Measurements from ENCODE around the gene WASF3. TPM values are rescaled to one million over a fixed set of nuclear protein-coding genes. Genes with fewer than 3 reads are reported as not detected.
A peak's percentile ranks its signal among the peaks of the same experiment; 100 is the strongest.

WASF3 gene
- total RNA-seq, 1 donor from 2014 or later = 9.4 TPM

DNA sequence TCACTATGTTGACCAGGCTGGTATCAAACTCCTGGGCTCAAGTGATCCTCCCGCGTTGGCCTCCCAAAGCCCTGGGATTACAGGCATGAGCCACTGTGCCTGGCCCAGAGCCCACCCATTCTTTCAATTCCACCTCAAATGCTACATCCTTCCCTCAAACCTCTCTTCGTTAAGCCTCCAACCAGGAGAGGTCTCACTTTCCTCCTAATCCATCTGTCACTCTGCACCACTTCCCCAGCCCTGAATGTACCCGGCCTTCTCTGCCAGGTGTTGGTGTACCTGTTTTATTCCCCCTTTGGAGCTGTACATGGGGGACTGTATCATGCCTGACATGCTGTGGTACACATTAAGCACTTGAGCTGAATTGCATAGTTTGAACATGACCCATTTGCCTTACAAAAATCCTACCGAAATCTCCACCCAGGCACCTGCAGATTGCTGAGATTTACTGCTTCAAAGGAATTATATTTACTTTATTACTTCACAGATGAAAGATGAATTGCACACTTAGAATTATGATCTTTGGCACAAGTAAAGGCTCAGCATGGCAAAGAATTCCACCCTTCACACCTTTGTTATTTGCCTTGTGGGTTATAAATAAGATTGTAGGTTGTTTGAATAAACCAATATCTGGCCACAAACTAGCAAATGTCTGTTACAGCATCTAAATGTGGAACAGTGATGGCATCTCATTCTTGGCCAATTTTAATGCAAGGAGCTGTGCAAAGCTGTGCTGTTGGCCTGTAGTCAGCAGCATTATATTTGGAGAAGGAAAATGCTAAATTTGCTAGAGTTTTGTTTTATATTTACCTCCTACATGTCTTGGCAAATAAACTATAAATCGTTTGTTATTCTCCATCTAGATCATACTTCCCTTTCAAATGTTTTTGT is 15.6 kb upstream of the WASF3 start:
- DNase-seq (ENCODE audit: low spot score) = no peak

GRCh38 chr13:26544707-26545106 is 12.8 kb upstream of the WASF3 start:
- no peak for DNase-seq (ENCODE audit: low spot score)

DNA sequence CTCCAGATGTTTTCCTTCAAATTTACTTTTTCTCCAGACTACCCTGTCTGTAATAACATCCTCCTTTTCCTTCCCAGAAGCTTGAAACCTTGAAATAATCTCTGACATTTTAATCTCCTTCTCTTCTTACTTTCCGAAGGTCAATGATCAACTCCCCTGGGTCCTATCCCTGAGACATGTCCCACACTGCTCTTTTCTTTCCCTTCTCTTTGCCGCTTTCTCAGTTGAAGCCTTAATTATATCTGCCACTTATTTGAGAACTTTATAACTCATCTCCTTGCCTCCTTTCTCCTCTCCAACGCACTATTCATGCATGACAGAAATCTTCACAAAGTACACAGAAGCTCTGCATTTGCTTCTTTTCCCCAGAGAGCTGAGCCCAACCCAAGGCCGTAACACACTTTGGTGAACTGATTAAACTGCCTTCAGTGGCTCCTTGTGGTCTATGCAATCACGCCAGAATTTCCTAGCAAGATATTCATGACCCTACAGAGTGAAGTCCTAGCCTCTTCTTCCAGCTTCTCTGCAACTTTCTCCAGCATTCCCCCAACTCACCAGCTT is 9.2 kb upstream of the WASF3 start:
- DNase-seq (ENCODE audit: low spot score) = no peak

DNA sequence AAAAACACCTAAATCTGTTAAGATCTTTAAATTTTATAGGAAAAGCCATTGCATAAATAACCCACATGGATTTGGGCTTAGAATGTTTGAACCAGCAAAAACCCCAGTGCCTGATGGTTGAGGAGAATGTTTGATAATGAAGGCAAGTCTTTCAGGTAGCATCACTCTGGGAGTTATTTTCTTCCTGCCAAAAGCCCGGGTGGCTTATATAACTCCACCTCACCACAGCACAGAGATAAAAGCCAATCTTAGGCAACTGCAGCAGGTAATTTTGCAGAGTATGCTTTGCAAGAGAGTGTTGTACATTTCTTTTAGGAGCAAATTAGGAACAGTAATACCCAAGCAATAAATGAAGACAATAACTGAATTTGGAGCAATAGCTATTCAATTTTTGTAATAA is 7.8 kb upstream of the WASF3 start:
- DNase-seq (ENCODE audit: low spot score) = no peak

GRCh38 chr13:26551255-26551860 is 6.1 kb upstream of the WASF3 start:
- DNase-seq (ENCODE audit: low spot score) = no peak

GRCh38 chr13:26555413-26555812 is 2.1 kb upstream of the WASF3 start:
- no peak for DNase-seq (ENCODE audit: low spot score)

- DNase-seq (ENCODE audit: low spot score) = no peak
Measured at GRCh38 chr13:26557051-26557392, 461 bp upstream of the WASF3 start.

DNA sequence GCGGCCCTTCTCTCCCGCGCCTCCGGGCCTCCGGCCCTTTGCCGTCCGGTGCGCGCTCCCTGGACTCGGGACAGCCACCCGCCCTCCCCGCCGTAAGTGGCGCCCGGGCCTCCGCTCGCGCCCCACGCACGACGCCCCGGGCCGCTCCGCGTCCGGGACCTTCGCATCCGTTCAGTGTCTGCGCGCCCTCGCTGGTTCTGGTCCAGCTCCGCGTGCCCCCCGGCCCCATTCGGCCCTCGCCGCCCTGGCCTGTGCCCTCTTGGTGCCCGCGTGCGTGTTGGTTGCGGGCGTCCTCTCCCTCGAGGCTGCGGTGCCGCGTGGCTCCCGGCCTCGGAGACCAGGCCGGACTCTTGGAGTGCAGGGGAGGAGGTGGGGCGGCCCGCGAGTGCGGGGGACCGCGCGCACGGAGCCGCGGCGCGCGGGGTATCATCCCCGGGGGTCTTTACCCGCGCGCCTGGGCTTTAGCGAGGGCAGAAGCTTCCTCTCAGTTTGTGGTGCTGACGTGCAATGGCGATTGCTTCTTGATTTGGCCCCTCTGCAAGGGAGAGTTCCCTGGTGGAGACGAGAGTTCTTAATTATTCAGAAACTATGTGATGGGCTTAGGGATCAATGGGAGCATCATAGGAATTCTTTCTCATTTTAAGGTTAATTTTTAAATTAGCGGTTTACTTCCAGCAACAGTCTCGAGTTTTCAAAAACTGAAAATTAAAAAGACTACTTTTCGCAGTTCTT is 757 bp downstream of the WASF3 start:
- peak; percentile 4 for DNase-seq (ENCODE audit: low spot score)

GRCh38 chr13:26558987-26559386 is 1.5 kb downstream of the WASF3 start:
- DNase-seq (ENCODE audit: low spot score) = no peak

DNA sequence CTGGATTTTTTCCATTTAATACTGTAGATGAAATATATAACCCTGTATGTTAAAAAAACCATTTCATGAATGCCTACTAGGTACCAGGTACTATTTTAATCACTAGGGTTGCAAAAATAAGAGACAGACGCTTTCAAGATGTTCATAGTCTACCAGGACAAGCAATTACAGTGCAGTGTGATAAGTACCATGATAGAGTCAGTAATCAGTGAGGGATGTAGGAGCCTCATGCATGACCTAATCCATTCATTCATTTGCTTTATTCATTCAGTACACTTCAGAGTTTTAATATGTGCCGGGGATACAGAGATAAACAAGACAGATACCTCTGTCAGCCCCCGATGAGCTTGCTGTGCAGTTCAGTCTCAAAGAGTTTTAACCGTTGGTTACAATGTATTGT is 3.0 kb downstream of the WASF3 start:
- no peak for DNase-seq (ENCODE audit: low spot score)

DNA sequence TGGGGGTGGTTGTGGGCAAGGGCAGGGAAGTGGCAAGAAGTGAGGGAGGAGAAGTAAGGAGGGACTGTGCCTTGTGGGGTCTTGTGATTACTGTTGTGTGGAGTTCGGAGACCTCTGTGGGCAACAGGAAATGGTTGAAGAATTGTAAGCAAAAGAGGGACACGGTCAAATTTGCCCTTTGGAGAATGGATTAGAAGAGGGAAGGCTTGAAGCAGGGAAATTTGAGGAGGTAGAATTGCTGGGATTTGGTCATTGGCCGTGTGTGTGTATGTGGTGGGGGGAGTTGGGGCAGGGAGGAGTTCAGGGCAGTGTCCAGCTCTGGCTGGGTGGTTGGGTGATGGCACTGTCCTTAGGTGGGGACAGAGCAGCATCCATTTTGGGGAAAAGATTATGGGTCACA is 3.6 kb downstream of the WASF3 start:
- DNase-seq (ENCODE audit: low spot score) = no peak

- DNase-seq (ENCODE audit: low spot score) = no peak
Measured at GRCh38 chr13:26561651-26562511, 4.4 kb downstream of the WASF3 start.

GRCh38 chr13:26562512-26562890 is 5.0 kb downstream of the WASF3 start:
- DNase-seq (ENCODE audit: low spot score) = no peak

GRCh38 chr13:26563713-26564112 is 6.2 kb downstream of the WASF3 start:
- no peak for DNase-seq (ENCODE audit: low spot score)

DNA sequence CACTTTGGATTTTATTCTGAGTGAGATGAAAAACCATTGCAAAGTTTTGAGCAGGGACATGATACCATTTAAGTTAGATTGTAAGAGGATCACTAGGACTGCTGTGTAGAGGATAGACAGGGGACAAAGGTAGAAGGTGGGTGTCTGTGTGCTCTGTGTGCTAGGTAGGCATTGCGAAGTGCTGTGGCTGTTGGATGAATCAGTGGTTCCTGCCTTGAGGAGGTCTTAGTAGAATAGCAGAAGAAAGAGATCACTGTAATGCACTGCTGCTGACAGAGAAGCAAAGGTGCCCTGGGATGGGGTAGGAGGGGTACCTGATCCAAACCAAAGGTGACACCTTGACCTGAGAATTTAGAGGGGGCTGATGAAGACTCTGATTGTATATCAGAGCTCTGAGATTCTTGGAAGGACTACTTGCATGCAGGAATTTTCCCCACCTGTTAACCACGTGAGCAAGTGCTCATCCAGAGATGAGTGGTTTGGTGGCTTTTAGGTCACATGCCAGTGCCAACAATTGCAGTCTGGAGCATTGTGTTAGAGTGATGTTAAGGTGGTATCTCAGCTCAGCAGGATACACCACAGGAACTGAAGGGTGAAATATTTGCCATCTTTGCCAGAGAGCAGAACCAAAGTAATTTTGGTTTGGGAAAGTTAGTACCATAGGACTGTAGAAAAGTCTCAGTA is 10.8 kb downstream of the WASF3 start:
- no peak for DNase-seq (ENCODE audit: low spot score)

DNA sequence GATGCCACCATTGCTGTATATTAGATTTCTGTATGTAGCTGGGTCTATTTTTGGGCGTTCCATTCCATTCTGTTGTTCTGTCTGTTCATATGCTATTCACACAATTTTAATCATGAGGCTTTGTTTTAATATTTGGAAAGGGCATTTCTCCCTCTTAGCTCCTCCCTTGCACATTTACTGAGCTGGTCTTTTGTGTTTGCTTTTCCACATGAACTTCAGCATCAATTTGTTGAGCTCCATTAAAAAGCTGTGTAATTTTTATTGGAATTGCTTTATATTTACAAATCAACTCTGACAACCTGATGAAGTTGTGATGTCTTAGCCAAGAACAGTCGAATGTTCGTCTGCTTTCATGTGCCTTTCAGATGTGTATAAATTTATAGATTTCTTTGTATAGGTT is 14.0 kb downstream of the WASF3 start:
- DNase-seq (ENCODE audit: low spot score) = no peak

DNA sequence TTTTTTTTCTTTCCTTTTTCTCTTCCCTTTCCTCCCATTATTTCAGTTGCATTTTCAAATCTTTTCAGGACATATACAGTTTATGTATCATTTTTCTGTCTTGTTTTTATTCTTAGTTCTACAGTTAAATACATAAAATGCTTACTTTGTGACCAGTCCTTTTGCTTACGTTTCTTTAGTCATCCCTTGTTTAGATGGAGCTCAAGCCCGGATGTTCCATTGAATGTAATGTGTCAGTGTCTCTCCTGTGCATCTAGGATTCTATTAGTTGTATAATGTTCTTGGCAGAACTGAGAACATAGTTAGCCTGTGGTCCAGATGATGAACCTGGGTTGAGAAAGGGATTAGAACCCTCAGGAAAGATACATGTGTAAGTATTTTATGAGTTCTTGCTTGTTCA is 17.8 kb downstream of the WASF3 start:
- DNase-seq (ENCODE audit: low spot score) = no peak

GRCh38 chr13:26579580-26579979 is 22.1 kb downstream of the WASF3 start:
- DNase-seq (ENCODE audit: low spot score) = no peak

- DNase-seq (ENCODE audit: low spot score) = no peak
Measured at GRCh38 chr13:26583662-26584061, 26.2 kb downstream of the WASF3 start.

- DNase-seq (ENCODE audit: low spot score) = peak; percentile 50
Measured at GRCh38 chr13:26584713-26585112, 27.2 kb downstream of the WASF3 start.

GRCh38 chr13:26585136-26585535 is 27.7 kb downstream of the WASF3 start:
- no peak for DNase-seq (ENCODE audit: low spot score)
